ENCODE results near the gene CNTFR. TPM values are rescaled to one million over a fixed set of nuclear protein-coding genes. Genes with fewer than 3 reads are reported as not detected.

CNTFR gene
- total RNA-seq, 1 experiment from 2014 or later, result 2.7 TPM

DNA sequence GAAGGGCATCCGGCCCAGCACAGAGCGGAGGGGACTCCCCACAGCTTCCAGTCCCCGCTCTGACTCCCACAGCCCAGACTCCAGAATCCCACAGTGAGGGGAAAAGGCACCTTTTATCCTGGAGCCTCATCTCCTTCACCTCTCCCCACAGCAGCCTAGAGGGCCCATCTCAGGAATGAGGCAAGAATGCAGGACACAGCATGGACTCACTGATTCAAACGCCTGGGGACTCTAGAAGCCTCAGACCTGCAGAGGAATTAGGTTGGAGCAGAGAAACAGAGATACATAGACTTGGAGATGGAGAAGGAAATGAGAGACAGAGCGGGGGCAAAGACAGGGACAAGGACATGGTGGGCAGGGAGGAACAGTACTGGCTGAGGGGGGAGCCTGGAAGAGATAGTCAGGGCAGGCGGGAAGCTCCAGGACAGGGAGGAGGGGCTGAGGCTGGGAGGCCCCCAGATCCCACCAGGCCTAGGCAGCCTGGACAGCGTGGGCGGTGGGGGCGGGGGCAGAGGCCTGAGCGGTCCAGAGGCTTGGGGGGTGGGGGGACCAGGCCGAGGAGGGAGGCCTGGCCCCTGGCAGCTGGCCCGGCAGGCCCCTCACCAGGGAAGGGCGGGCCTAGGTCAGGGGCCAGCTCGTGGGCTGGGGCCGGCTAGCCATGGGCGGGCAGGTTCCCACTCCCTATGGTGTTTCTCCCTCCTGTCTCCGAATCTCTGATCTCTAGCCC lies 15.8 kb downstream of the CNTFR start:
- TF ChIP-seq SIN3A (IDR thresholded peaks at IDR 0.05; ENCODE audit: borderline replicate concordance, insufficient read depth, low read depth, low read length) (no peak), TCF7L2 (IDR thresholded peaks at IDR 0.05; ENCODE audit: low read depth, low read length) (no peak), POLR2AphosphoS5 (IDR thresholded peaks at IDR 0.05; ENCODE audit: low read depth, low read length) (no peak)
- TF ChIP-seq, protein P1, sequence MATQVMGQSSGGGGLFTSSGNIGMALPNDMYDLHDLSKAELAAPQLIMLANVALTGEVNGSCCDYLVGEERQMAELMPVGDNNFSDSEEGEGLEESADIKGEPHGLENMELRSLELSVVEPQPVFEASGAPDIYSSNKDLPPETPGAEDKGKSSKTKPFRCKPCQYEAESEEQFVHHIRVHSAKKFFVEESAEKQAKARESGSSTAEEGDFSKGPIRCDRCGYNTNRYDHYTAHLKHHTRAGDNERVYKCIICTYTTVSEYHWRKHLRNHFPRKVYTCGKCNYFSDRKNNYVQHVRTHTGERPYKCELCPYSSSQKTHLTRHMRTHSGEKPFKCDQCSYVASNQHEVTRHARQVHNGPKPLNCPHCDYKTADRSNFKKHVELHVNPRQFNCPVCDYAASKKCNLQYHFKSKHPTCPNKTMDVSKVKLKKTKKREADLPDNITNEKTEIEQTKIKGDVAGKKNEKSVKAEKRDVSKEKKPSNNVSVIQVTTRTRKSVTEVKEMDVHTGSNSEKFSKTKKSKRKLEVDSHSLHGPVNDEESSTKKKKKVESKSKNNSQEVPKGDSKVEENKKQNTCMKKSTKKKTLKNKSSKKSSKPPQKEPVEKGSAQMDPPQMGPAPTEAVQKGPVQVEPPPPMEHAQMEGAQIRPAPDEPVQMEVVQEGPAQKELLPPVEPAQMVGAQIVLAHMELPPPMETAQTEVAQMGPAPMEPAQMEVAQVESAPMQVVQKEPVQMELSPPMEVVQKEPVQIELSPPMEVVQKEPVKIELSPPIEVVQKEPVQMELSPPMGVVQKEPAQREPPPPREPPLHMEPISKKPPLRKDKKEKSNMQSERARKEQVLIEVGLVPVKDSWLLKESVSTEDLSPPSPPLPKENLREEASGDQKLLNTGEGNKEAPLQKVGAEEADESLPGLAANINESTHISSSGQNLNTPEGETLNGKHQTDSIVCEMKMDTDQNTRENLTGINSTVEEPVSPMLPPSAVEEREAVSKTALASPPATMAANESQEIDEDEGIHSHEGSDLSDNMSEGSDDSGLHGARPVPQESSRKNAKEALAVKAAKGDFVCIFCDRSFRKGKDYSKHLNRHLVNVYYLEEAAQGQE (IDR thresholded peaks at IDR 0.05; ENCODE audit: insufficient read depth in 1 of 2, low read depth in 2 of 2, low read length in 1 of 2), result no peak
- TF ChIP-seq, protein P2, sequence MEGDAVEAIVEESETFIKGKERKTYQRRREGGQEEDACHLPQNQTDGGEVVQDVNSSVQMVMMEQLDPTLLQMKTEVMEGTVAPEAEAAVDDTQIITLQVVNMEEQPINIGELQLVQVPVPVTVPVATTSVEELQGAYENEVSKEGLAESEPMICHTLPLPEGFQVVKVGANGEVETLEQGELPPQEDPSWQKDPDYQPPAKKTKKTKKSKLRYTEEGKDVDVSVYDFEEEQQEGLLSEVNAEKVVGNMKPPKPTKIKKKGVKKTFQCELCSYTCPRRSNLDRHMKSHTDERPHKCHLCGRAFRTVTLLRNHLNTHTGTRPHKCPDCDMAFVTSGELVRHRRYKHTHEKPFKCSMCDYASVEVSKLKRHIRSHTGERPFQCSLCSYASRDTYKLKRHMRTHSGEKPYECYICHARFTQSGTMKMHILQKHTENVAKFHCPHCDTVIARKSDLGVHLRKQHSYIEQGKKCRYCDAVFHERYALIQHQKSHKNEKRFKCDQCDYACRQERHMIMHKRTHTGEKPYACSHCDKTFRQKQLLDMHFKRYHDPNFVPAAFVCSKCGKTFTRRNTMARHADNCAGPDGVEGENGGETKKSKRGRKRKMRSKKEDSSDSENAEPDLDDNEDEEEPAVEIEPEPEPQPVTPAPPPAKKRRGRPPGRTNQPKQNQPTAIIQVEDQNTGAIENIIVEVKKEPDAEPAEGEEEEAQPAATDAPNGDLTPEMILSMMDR (IDR thresholded peaks at IDR 0.05), result no peak
- no peak overlapping the region for H3K4me3 ChIP-seq (ENCODE audit: low read depth in 2 of 2, low read length in 2 of 2)
- no peaks in the 10 kb centered on the region for H3K4me1 ChIP-seq (ENCODE audit: control insufficient read depth, insufficient read depth, low read length)
- ChIA-PET POLR2A (no interaction called here), CTCF (interaction anchor here (0.6 kb wide), 1 partner anchor 29 kb away, joined by 3 read pairs; no protein-coding TSS in a partner anchor)
- no TSS peak for BruUV-seq (replicated peaks)
- H3K27me3 ChIP-seq (ENCODE audit: control insufficient read depth, insufficient read depth, low read length), result no peaks in the 10 kb centered on the region
- no peak for DNase-seq (ENCODE audit: low read depth, low spot score)
- H3K9me3 ChIP-seq (ENCODE audit: control insufficient read depth, insufficient read depth, low read depth, low read length), result no peaks in the 10 kb centered on the region
- no peak for ATAC-seq
- H3K27ac ChIP-seq (ENCODE audit: low read length), result no peak overlapping the region
- intact Hi-C loops (cut with micrococcal nuclease; ENCODE audit: unreplicated experiment), result no loop called here
- in situ Hi-C loops (cut with HindIII; ENCODE audit: low pct_unique_long_range_greater_than_20kb, low sequenced_read_pairs), result no loop called here
- no peaks in the 10 kb centered on the region for H3K36me3 ChIP-seq (ENCODE audit: control insufficient read depth, insufficient read depth, low read length)

DNA sequence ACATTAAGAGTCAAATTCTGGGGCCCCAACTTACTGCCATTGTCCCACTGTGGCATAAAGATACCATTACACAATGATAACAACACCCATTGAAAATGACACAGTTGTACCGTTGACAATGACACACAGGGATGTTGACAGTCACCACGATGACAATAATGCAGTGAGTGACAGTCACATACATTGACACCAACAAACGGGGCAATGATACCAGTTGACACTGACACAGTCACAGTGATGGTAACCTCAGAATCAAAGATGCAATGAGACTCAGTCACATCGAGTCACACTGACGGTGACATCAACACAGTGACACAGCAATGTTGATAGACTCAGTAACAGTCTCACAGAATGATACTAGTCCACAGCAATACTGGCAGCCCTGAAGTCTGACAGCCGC lies 16.9 kb downstream of the CNTFR start:
- Histone ChIP-seq H3K4me1 (ENCODE audit: control insufficient read depth, insufficient read depth, low read length) (no peaks in the 10 kb centered on the region), H3K27ac (ENCODE audit: low read length) (no peak overlapping the region), H3K4me3 (ENCODE audit: low read depth in 2 of 2, low read length in 2 of 2) (no peak overlapping the region), H3K9me3 (ENCODE audit: control insufficient read depth, insufficient read depth, low read depth, low read length) (no peaks in the 10 kb centered on the region), H3K27me3 (ENCODE audit: control insufficient read depth, insufficient read depth, low read length) (no peaks in the 10 kb centered on the region), H3K36me3 (ENCODE audit: control insufficient read depth, insufficient read depth, low read length) (no peaks in the 10 kb centered on the region)
- ATAC-seq (no peak), DNase-seq (ENCODE audit: low read depth, low spot score) (no peak)
- intact Hi-C loops (cut with micrococcal nuclease; ENCODE audit: unreplicated experiment), result no loop called here
- in situ Hi-C loops (cut with HindIII; ENCODE audit: low pct_unique_long_range_greater_than_20kb, low sequenced_read_pairs), result no loop called here
- ChIA-PET POLR2A (no interaction called here), CTCF (no interaction called here)
- BruUV-seq (replicated peaks), result no TSS peak
- no peak for TF ChIP-seq TCF7L2 (IDR thresholded peaks at IDR 0.05; ENCODE audit: low read depth, low read length)

DNA sequence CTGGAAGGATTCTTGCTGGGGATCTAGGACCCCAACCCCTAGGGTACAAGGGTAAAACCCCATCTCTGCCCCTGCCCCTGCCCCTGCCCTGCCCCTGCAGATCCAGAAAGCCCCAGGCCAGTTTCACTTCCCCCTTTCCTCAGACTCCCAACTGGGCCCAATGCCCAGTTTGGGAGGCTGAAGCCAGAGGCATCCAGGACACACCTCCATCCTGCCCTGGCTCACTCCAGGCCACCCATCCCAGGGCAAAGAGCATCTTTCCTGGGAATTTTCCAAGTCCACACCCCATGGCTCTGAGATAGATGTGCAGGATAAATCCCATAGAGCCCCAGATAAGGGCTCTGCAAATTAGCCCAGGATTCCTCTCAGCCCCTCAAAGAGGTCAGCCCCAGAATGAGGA lies 17.4 kb downstream of the CNTFR start:
- Histone ChIP-seq H3K4me1 (ENCODE audit: control insufficient read depth, insufficient read depth, low read length) (no peaks in the 10 kb centered on the region), H3K9me3 (ENCODE audit: control insufficient read depth, insufficient read depth, low read depth, low read length) (no peaks in the 10 kb centered on the region), H3K4me3 (ENCODE audit: low read depth in 2 of 2, low read length in 2 of 2) (no peak overlapping the region), H3K36me3 (ENCODE audit: control insufficient read depth, insufficient read depth, low read length) (no peaks in the 10 kb centered on the region), H3K27ac (ENCODE audit: low read length) (no peak overlapping the region), H3K27me3 (ENCODE audit: control insufficient read depth, insufficient read depth, low read length) (no peaks in the 10 kb centered on the region)
- DNase-seq (ENCODE audit: low read depth, low spot score) (no peak), ATAC-seq (no peak)
- intact Hi-C loops (cut with micrococcal nuclease; ENCODE audit: unreplicated experiment), result no loop called here
- ChIA-PET POLR2A (no interaction called here), CTCF (interaction anchor here (0.6 kb wide), 1 partner anchor 508 kb away, joined by 5 read pairs; no protein-coding TSS in a partner anchor)
- no TSS peak for BruUV-seq (replicated peaks)
- in situ Hi-C loops (cut with HindIII; ENCODE audit: low pct_unique_long_range_greater_than_20kb, low sequenced_read_pairs), result no loop called here
- TF ChIP-seq, protein P2 (IDR thresholded peaks at IDR 0.05), result no peak
- TF ChIP-seq POLR2AphosphoS5 (IDR thresholded peaks at IDR 0.05; ENCODE audit: low read depth, low read length) (no peak), SIN3A (IDR thresholded peaks at IDR 0.05; ENCODE audit: borderline replicate concordance, insufficient read depth, low read depth, low read length) (no peak), TCF7L2 (IDR thresholded peaks at IDR 0.05; ENCODE audit: low read depth, low read length) (no peak)
- TF ChIP-seq, protein P1 (IDR thresholded peaks at IDR 0.05; ENCODE audit: insufficient read depth in 1 of 2, low read depth in 2 of 2, low read length in 1 of 2), result no peak
